Measurements from ENCODE around the gene CAPN7.

CAPN7 gene

GRCh38 chr3:15255215-15255614, 49.2 kb downstream of the CAPN7 start:
- no peak for TF ChIP-seq EZH2 (IDR thresholded peaks at IDR 0.05; ENCODE audit: borderline replicate concordance, low read depth, low read length, severe bottlenecking)
- TF ChIP-seq, protein P1, sequence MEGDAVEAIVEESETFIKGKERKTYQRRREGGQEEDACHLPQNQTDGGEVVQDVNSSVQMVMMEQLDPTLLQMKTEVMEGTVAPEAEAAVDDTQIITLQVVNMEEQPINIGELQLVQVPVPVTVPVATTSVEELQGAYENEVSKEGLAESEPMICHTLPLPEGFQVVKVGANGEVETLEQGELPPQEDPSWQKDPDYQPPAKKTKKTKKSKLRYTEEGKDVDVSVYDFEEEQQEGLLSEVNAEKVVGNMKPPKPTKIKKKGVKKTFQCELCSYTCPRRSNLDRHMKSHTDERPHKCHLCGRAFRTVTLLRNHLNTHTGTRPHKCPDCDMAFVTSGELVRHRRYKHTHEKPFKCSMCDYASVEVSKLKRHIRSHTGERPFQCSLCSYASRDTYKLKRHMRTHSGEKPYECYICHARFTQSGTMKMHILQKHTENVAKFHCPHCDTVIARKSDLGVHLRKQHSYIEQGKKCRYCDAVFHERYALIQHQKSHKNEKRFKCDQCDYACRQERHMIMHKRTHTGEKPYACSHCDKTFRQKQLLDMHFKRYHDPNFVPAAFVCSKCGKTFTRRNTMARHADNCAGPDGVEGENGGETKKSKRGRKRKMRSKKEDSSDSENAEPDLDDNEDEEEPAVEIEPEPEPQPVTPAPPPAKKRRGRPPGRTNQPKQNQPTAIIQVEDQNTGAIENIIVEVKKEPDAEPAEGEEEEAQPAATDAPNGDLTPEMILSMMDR (IDR thresholded peaks at IDR 0.05; ENCODE audit: borderline replicate concordance, extremely low read depth, low read length, poor library complexity, severe bottlenecking), result no peak
- no peaks in the 10 kb centered on the region for H3K9me3 ChIP-seq (ENCODE audit: insufficient read depth, low read length, severe bottlenecking)
- H3K4me1 ChIP-seq (ENCODE audit: insufficient read depth, low read length), result no peaks in the 10 kb centered on the region
- DNase-seq, result no peak
- no peak overlapping the region for H2AFZ ChIP-seq (ENCODE audit: low read depth, low read length)
- H3K4me3 ChIP-seq (ENCODE audit: low read depth in 1 of 2, low read length in 2 of 2), result no peak overlapping the region
- H3K4me2 ChIP-seq (ENCODE audit: insufficient read depth, low read length), result no peak overlapping the region
- ATAC-seq (ENCODE audit: insufficient read depth, low read depth), result no peak
- H3K9ac ChIP-seq (ENCODE audit: low read depth, low read length), result no peak overlapping the region
- no peaks in the 10 kb centered on the region for H4K20me1 ChIP-seq (ENCODE audit: insufficient read depth, low read length)
- H3K27ac ChIP-seq (ENCODE audit: low read length), result no peak overlapping the region
- peaks cover 97% of the 10 kb centered on the region for H3K36me3 ChIP-seq (ENCODE audit: insufficient read depth, low read length)
- no peaks in the 10 kb centered on the region for H3K79me2 ChIP-seq (ENCODE audit: insufficient read depth, low read length)
- H3K27me3 ChIP-seq (ENCODE audit: insufficient read depth, low read length, poor library complexity), result no peaks in the 10 kb centered on the region

- Histone ChIP-seq H3K27me3 (ENCODE audit: insufficient read depth, low read length, poor library complexity) (no peaks in the 10 kb centered on the region), H3K4me3 (ENCODE audit: low read depth in 1 of 2, low read length in 2 of 2) (no peak overlapping the region), H4K20me1 (ENCODE audit: insufficient read depth, low read length) (no peaks in the 10 kb centered on the region), H3K4me1 (ENCODE audit: insufficient read depth, low read length) (no peaks in the 10 kb centered on the region), H3K9ac (ENCODE audit: low read depth, low read length) (no peak overlapping the region), H3K9me3 (ENCODE audit: insufficient read depth, low read length, severe bottlenecking) (no peaks in the 10 kb centered on the region), H3K4me2 (ENCODE audit: insufficient read depth, low read length) (no peak overlapping the region), H3K36me3 (ENCODE audit: insufficient read depth, low read length) (peaks cover 97% of the 10 kb centered on the region), H2AFZ (ENCODE audit: low read depth, low read length) (no peak overlapping the region), H3K27ac (ENCODE audit: low read length) (no peak overlapping the region), H3K79me2 (ENCODE audit: insufficient read depth, low read length) (no peaks in the 10 kb centered on the region)
- DNase-seq (no peak), ATAC-seq (ENCODE audit: insufficient read depth, low read depth) (no peak)
- no peak for TF ChIP-seq EZH2 (IDR thresholded peaks at IDR 0.05; ENCODE audit: borderline replicate concordance, low read depth, low read length, severe bottlenecking)
- TF ChIP-seq, protein P1 (IDR thresholded peaks at IDR 0.05; ENCODE audit: borderline replicate concordance, extremely low read depth, low read length, poor library complexity, severe bottlenecking), result no peak
Measured at GRCh38 chr3:15256861-15257341, 50.9 kb downstream of the CAPN7 start.

- Histone ChIP-seq H3K79me2 (ENCODE audit: insufficient read depth, low read length) (no peaks in the 10 kb centered on the region; the same call in 1 of the 2 replicates), H3K27ac (ENCODE audit: low read length) (no peak overlapping the region), H2AFZ (ENCODE audit: low read depth, low read length) (no peak overlapping the region), H3K4me2 (ENCODE audit: insufficient read depth, low read length) (no peak overlapping the region), H3K4me1 (ENCODE audit: insufficient read depth, low read length) (no peaks in the 10 kb centered on the region), H3K36me3 (ENCODE audit: insufficient read depth, low read length) (peaks cover 81% of the 10 kb centered on the region), H3K9me3 (ENCODE audit: insufficient read depth, low read length, severe bottlenecking) (no peaks in the 10 kb centered on the region), H3K27me3 (ENCODE audit: insufficient read depth, low read length, poor library complexity) (no peaks in the 10 kb centered on the region), H4K20me1 (ENCODE audit: insufficient read depth, low read length) (no peaks in the 10 kb centered on the region), H3K9ac (ENCODE audit: low read depth, low read length) (no peak overlapping the region), H3K4me3 (ENCODE audit: low read depth in 1 of 2, low read length in 2 of 2) (no peak overlapping the region)
- no peak for TF ChIP-seq EZH2 (IDR thresholded peaks at IDR 0.05; ENCODE audit: borderline replicate concordance, low read depth, low read length, severe bottlenecking)
- TF ChIP-seq, protein P1 (IDR thresholded peaks at IDR 0.05; ENCODE audit: borderline replicate concordance, extremely low read depth, low read length, poor library complexity, severe bottlenecking), result no peak
- ATAC-seq (ENCODE audit: insufficient read depth, low read depth) (no peak), DNase-seq (no peak)
Measured at GRCh38 chr3:15258720-15259119, 52.7 kb downstream of the CAPN7 start.

- Histone ChIP-seq H3K27ac (ENCODE audit: low read length) (no peak overlapping the region), H3K4me2 (ENCODE audit: insufficient read depth, low read length) (no peak overlapping the region), H3K79me2 (ENCODE audit: insufficient read depth, low read length) (no peaks in the 10 kb centered on the region; the same call in 1 of the 2 replicates), H3K9me3 (ENCODE audit: insufficient read depth, low read length, severe bottlenecking) (no peaks in the 10 kb centered on the region), H3K36me3 (ENCODE audit: insufficient read depth, low read length) (peaks cover 66% of the 10 kb centered on the region), H2AFZ (ENCODE audit: low read depth, low read length) (no peak overlapping the region), H3K4me1 (ENCODE audit: insufficient read depth, low read length) (0 out of 2 replicates have a peak, but pooled peaks cover under 1% of the 10 kb centered on the region), H3K4me3 (ENCODE audit: low read depth in 1 of 2, low read length in 2 of 2) (no peak overlapping the region), H4K20me1 (ENCODE audit: insufficient read depth, low read length) (no peaks in the 10 kb centered on the region), H3K9ac (ENCODE audit: low read depth, low read length) (no peak overlapping the region), H3K27me3 (ENCODE audit: insufficient read depth, low read length, poor library complexity) (no peaks in the 10 kb centered on the region)
- ATAC-seq (ENCODE audit: insufficient read depth, low read depth) (no peak), DNase-seq (no peak)
- TF ChIP-seq, protein P1 (IDR thresholded peaks at IDR 0.05; ENCODE audit: borderline replicate concordance, extremely low read depth, low read length, poor library complexity, severe bottlenecking), result no peak
- TF ChIP-seq EZH2 (IDR thresholded peaks at IDR 0.05; ENCODE audit: borderline replicate concordance, low read depth, low read length, severe bottlenecking), result no peak
Measured at GRCh38 chr3:15260531-15260930, 54.5 kb downstream of the CAPN7 start.

Measured in DND-41 (cell line).